H9 (cell line): ENCODE data around the gene COL4A4. TPM values are rescaled to one million over a fixed set of nuclear protein-coding genes. Genes with fewer than 3 reads are reported as not detected.
"Not testable (repeated sequence)": the region's sequence is repeated elsewhere in the genome, so short reads cannot be mapped to it uniquely, and the experiment has no call there.

Source experiments
- DNase-seq: peaks from one replicate; pipeline ENCODE4 v3.0.0-alpha.2; 2017
- H2AFZ ChIP-seq: one replicate; pipeline ENCODE4 v1.6.1; 2013; ENCODE audit warnings: mild to moderate bottlenecking, low read length, control low read depth, moderate library complexity
- H2AK5ac ChIP-seq: 2 replicates; pipeline ENCODE4 v1.6.1; 2013; ENCODE audit warnings: low read length, control low read depth, mixed read lengths; ENCODE audit not compliant: insufficient read length
- H2BK120ac ChIP-seq: one replicate; pipeline ENCODE4 v1.6.1; 2013; ENCODE audit warnings: low read depth, mild to moderate bottlenecking, low read length, control low read depth, inconsistent platforms; ENCODE audit not compliant: poor library complexity, severe bottlenecking
- H2BK12ac ChIP-seq: 2 replicates; pipeline ENCODE4 v1.6.1; 2013; ENCODE audit warnings: low read length, control low read depth, mixed read lengths, low read depth; ENCODE audit not compliant: insufficient read length
- H2BK15ac ChIP-seq: 2 replicates; pipeline ENCODE4 v1.6.1; 2013; ENCODE audit warnings: low read depth, low read length, control low read depth
- H2BK20ac ChIP-seq: one replicate; pipeline ENCODE4 v1.6.1; 2013; ENCODE audit warnings: low read depth, mild to moderate bottlenecking, low read length, control low read depth, inconsistent platforms; ENCODE audit not compliant: poor library complexity, severe bottlenecking
- H2BK5ac ChIP-seq: 2 replicates; pipeline ENCODE4 v1.6.1; 2013; ENCODE audit warnings: low read length, control low read depth, mixed read lengths; ENCODE audit not compliant: insufficient read length
- H3K14ac ChIP-seq: 2 replicates; pipeline ENCODE4 v1.6.1; 2013; ENCODE audit warnings: low read length, control low read depth; ENCODE audit not compliant: insufficient read depth
- H3K18ac ChIP-seq: 2 replicates; pipeline ENCODE4 v1.6.1; 2013; ENCODE audit warnings: low read depth, mild to moderate bottlenecking, mixed read lengths, low read length, control low read depth; ENCODE audit not compliant: insufficient read length
- H3K23ac ChIP-seq: 2 replicates; pipeline ENCODE4 v1.6.1; 2013; ENCODE audit warnings: low read length, control low read depth, mixed read lengths, low read depth; ENCODE audit not compliant: insufficient read length
- H3K23me2 ChIP-seq: 2 replicates; pipeline ENCODE4 v1.6.1; 2013; ENCODE audit warnings: low read depth, mild to moderate bottlenecking, mixed read lengths, low read length, control low read depth; ENCODE audit not compliant: insufficient read length, poor library complexity, severe bottlenecking
- H3K27ac ChIP-seq: 2 replicates; pipeline ENCODE4 v1.5.1; 2013; ENCODE audit warnings: low read length, control low read depth, mixed read lengths, low read depth; ENCODE audit not compliant: insufficient read length
- H3K27me3 ChIP-seq: 2 replicates; pipeline ENCODE4 v1.6.1; 2013; ENCODE audit warnings: low read length, control low read depth, inconsistent platforms; ENCODE audit not compliant: insufficient read depth
- H3K4ac ChIP-seq: 2 replicates; pipeline ENCODE4 v1.6.1; 2013; ENCODE audit warnings: low read depth, mild to moderate bottlenecking, control low read depth, inconsistent platforms, low read length, moderate library complexity
- H3K4me1 ChIP-seq: 2 replicates; pipeline ENCODE4 v1.6.1; 2013; ENCODE audit warnings: low read length, control low read depth, inconsistent platforms; ENCODE audit not compliant: insufficient read depth
- H3K4me2 ChIP-seq: 2 replicates; pipeline ENCODE4 v1.6.1; 2013; ENCODE audit warnings: low read length, control low read depth, mixed read lengths; ENCODE audit not compliant: insufficient read length, insufficient read depth
- H3K56ac ChIP-seq: 2 replicates; pipeline ENCODE4 v1.6.1; 2013; ENCODE audit warnings: low read depth, mild to moderate bottlenecking, mixed read lengths, low read length, control low read depth; ENCODE audit not compliant: insufficient read length
- H3K79me1 ChIP-seq: 2 replicates; pipeline ENCODE4 v1.6.1; 2013; ENCODE audit warnings: low read depth, mild to moderate bottlenecking, moderate library complexity, low read length, control low read depth, inconsistent platforms; ENCODE audit not compliant: insufficient read depth, poor library complexity, severe bottlenecking
- H3K79me2 ChIP-seq: 2 replicates; pipeline ENCODE4 v1.6.1; 2013; ENCODE audit warnings: low read length, control low read depth, inconsistent platforms; ENCODE audit not compliant: insufficient read depth
- H3K9ac ChIP-seq: 2 replicates; pipeline ENCODE4 v1.6.1; 2013; ENCODE audit warnings: low read length, control low read depth, mixed read lengths; ENCODE audit not compliant: insufficient read length; ENCODE audit errors: extremely low read depth
- H3K9me3 ChIP-seq: one replicate; pipeline ENCODE4 v1.6.1; 2013; ENCODE audit warnings: low read depth, low read length, inconsistent platforms; ENCODE audit not compliant: control insufficient read depth
- H3T11ph ChIP-seq: one replicate; pipeline ENCODE4 v1.6.1; 2013; ENCODE audit warnings: mild to moderate bottlenecking, low read length, control low read depth, inconsistent platforms
- H4K20me1 ChIP-seq: one replicate; pipeline ENCODE4 v1.6.1; 2013; ENCODE audit not compliant: control insufficient read depth, insufficient read length, insufficient read depth
- H4K5ac ChIP-seq: 2 replicates; pipeline ENCODE4 v1.6.1; 2013; ENCODE audit warnings: low read depth, mild to moderate bottlenecking, mixed read lengths, low read length, control low read depth; ENCODE audit not compliant: insufficient read length
- H4K8ac ChIP-seq: replicated peaks from 2 replicates; pipeline ENCODE4 v1.6.1; 2013; ENCODE audit warnings: low read length, control low read depth, mixed read lengths, low read depth; ENCODE audit not compliant: insufficient read length
- H4K91ac ChIP-seq: 2 replicates; pipeline ENCODE4 v1.6.1; 2013; ENCODE audit warnings: low read depth, mild to moderate bottlenecking, moderate library complexity, mixed read lengths, low read length, control low read depth; ENCODE audit not compliant: insufficient read length
- H3K27ac Mint-ChIP-seq, 3 experiments: 2 replicates in 2 of 3; 3 replicates in 1 of 3; pipeline ENCODE4 v1.8.0; 2020 to 2021; ENCODE audit warnings: mixed read lengths in 3 of 3, mild to moderate bottlenecking in 1 of 3, moderate library complexity in 1 of 3
- H3K27me3 Mint-ChIP-seq: 2 replicates; pipeline ENCODE4 v1.8.0; 2021; ENCODE audit warnings: low read depth, mild to moderate bottlenecking, moderate library complexity, mixed read lengths
- H3K36me3 Mint-ChIP-seq, 3 experiments: 2 replicates in 2 of 3; 3 replicates in 1 of 3; pipeline ENCODE4 v1.8.0; 2020 to 2021; ENCODE audit warnings: low read depth in 3 of 3, mixed read lengths in 3 of 3; ENCODE audit not compliant: insufficient read depth in 1 of 3
- H3K4me1 Mint-ChIP-seq, 2 experiments: 2 replicates each; pipeline ENCODE4 v1.8.0; 2020; ENCODE audit warnings: mixed read lengths in 2 of 2
- H3K4me3 Mint-ChIP-seq, 2 experiments: 2 replicates in 1 of 2; 3 replicates in 1 of 2; pipeline ENCODE4 v1.8.0; 2020 to 2021; ENCODE audit warnings: mild to moderate bottlenecking in 2 of 2, mixed read lengths in 2 of 2, moderate library complexity in 1 of 2
- H3K9me3 Mint-ChIP-seq, 2 experiments: 2 replicates in 1 of 2; 3 replicates in 1 of 2; pipeline ENCODE4 v1.8.0; 2020; ENCODE audit warnings: mild to moderate bottlenecking in 2 of 2, mixed read lengths in 2 of 2, moderate library complexity in 1 of 2
- CTCF ChIP-seq: fragments of 200-600 bp; sonication (generic); conservative IDR thresholded peaks from 3 replicates; pipeline ENCODE4 v1.8.0; 2021; ENCODE audit warnings: antibody characterized with exemption, mild to moderate bottlenecking
- WGBS: extraction: QIAGEN DNeasy Blood & Tissue Kit; methylation state at CpG from one replicate; pipeline ENCODE4 v1.1.7; 2013; ENCODE audit warnings: missing lambda C conversion rate, low lambda C conversion rate, mixed read lengths; ENCODE audit not compliant: insufficient read length; ENCODE audit errors: extremely low coverage; 5-methylcytosine and 5-hydroxymethylcytosine counted together
- total RNA-seq: library from RNA; stranded (reverse); gene quantifications from 2 replicates; pipeline ENCODE4 v1.2.1, GENCODE V29; 2021

Gene COL4A4
- total RNA-seq, 1 experiment from 2014 or later: 0.92 TPM

DNA sequence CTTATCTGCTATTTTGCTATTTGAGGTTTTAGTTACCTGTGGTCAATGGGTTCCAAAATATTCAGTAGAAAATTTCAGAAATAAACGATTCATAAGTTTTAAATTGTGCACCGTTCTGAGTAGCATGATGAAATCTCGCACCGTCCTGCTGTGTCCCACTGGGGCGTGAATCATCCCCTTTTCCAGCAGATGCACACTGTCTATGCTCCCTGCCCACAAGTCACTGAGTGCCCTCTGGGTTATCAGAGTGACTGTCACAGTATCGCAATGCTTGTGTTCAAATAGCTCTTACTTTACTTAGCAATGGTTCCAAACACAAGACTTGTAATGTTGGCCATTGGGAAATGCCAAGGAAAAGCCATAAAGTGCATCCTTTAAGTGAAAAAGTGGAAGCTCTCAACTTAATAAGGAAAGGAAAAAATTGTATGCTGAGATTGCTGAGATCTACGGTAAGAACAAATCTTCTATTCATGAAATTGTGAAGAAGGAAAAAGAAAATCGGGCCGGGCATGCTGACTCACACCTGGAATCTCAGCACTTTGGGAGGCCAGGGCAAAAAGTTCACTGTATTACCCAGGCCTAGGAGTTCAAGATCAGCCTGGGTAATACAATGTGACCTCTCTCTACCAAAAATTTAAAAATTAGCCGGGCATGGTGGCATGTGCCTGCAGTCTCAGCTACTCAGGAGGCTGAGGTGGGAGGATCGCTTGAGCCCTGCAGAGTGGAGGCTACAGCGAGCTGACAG is 13.8 kb upstream of the COL4A4 start:
- Mint-ChIP-seq H3K27ac (no peak overlapping the region), H3K27me3 (no peaks in the 10 kb centered on the region), H3K9me3 (no peaks in the 10 kb centered on the region), H3K4me1 (peaks cover 15 to 21% of the 10 kb centered on the region in 2 experiments), H3K36me3 (no peaks in the 10 kb centered on the region), H3K4me3 (no peak overlapping the region)
- Histone ChIP-seq H2BK12ac (no peak overlapping the region), H2BK20ac (no peak overlapping the region), H3K4me1 (no peaks in the 10 kb centered on the region; the same call in 1 of the 2 replicates), H4K5ac (no peak overlapping the region), H3K4ac (no peak overlapping the region), H3K23me2 (no peaks in the 10 kb centered on the region), H3K14ac (no peak overlapping the region), H3K23ac (no peak overlapping the region), H3K9me3 (no peaks in the 10 kb centered on the region), H3K56ac (no peak overlapping the region), H3K27ac (no peak overlapping the region), H2BK15ac (no peak overlapping the region), H3K27me3 (no peaks in the 10 kb centered on the region), H3K9ac (no peak overlapping the region), H2BK5ac (no peak overlapping the region), H3K4me2 (no peak overlapping the region), H3K79me2 (no peaks in the 10 kb centered on the region), H4K8ac (no peak overlapping the region), H4K91ac (no peak overlapping the region), H2AFZ (no peak overlapping the region), H4K20me1 (no peaks in the 10 kb centered on the region), H3K79me1 (no peaks in the 10 kb centered on the region), H2AK5ac (no peak overlapping the region), H3T11ph (no peak overlapping the region), H3K18ac (no peak overlapping the region), H2BK120ac (no peak overlapping the region)
- TF ChIP-seq CTCF: no peak
- no peak for DNase-seq
- no CpG with 5 or more reads among the region's 12 CpGs for WGBS

- H3K9me3 ChIP-seq, H3K9ac ChIP-seq, H3K27me3 Mint-ChIP-seq, H2BK20ac ChIP-seq, H3K4me2 ChIP-seq, H4K91ac ChIP-seq, H3K79me2 ChIP-seq, H2AFZ ChIP-seq, H3K4me1 ChIP-seq, H3T11ph ChIP-seq, H3K23ac ChIP-seq, H2AK5ac ChIP-seq, H3K36me3 Mint-ChIP-seq, H2BK15ac ChIP-seq, DNase-seq, H3K9me3 Mint-ChIP-seq, H3K27ac Mint-ChIP-seq, H3K18ac ChIP-seq, H3K4ac ChIP-seq, H3K27me3 ChIP-seq, H2BK5ac ChIP-seq, H3K27ac ChIP-seq, H3K14ac ChIP-seq, H3K79me1 ChIP-seq, H3K23me2 ChIP-seq, H2BK120ac ChIP-seq, H4K20me1 ChIP-seq, H4K5ac ChIP-seq, H3K56ac ChIP-seq, H3K4me3 Mint-ChIP-seq, H4K8ac ChIP-seq, H2BK12ac ChIP-seq, H3K4me1 Mint-ChIP-seq: not testable (repeated sequence)
- no CpG with 5 or more reads among the region's 11 CpGs for WGBS
Observed at GRCh38 chr2:227171779-227172178, 7.8 kb upstream of the COL4A4 start.
